H9 (cell line): ENCODE results near the gene TXNL4A. TPM values are rescaled to one million over a fixed set of nuclear protein-coding genes. Genes with fewer than 3 reads are reported as not detected.
A peak's percentile ranks its signal among the peaks of the same experiment; 100 is the strongest.

Source experiments
- DNase-seq: peaks from one replicate; pipeline ENCODE4 v3.0.0-alpha.2; 2017
- H2AFZ ChIP-seq: one replicate; pipeline ENCODE4 v1.6.1; 2013; ENCODE audit warnings: mild to moderate bottlenecking, low read length, control low read depth, moderate library complexity
- H2AK5ac ChIP-seq: 2 replicates; pipeline ENCODE4 v1.6.1; 2013; ENCODE audit warnings: low read length, control low read depth, mixed read lengths; ENCODE audit not compliant: insufficient read length
- H2BK120ac ChIP-seq: one replicate; pipeline ENCODE4 v1.6.1; 2013; ENCODE audit warnings: low read depth, mild to moderate bottlenecking, low read length, control low read depth, inconsistent platforms; ENCODE audit not compliant: poor library complexity, severe bottlenecking
- H2BK12ac ChIP-seq: 2 replicates; pipeline ENCODE4 v1.6.1; 2013; ENCODE audit warnings: low read length, control low read depth, mixed read lengths, low read depth; ENCODE audit not compliant: insufficient read length
- H2BK15ac ChIP-seq: 2 replicates; pipeline ENCODE4 v1.6.1; 2013; ENCODE audit warnings: low read depth, low read length, control low read depth
- H2BK20ac ChIP-seq: one replicate; pipeline ENCODE4 v1.6.1; 2013; ENCODE audit warnings: low read depth, mild to moderate bottlenecking, low read length, control low read depth, inconsistent platforms; ENCODE audit not compliant: poor library complexity, severe bottlenecking
- H2BK5ac ChIP-seq: 2 replicates; pipeline ENCODE4 v1.6.1; 2013; ENCODE audit warnings: low read length, control low read depth, mixed read lengths; ENCODE audit not compliant: insufficient read length
- H3K14ac ChIP-seq: 2 replicates; pipeline ENCODE4 v1.6.1; 2013; ENCODE audit warnings: low read length, control low read depth; ENCODE audit not compliant: insufficient read depth
- H3K18ac ChIP-seq: 2 replicates; pipeline ENCODE4 v1.6.1; 2013; ENCODE audit warnings: low read depth, mild to moderate bottlenecking, mixed read lengths, low read length, control low read depth; ENCODE audit not compliant: insufficient read length
- H3K23ac ChIP-seq: 2 replicates; pipeline ENCODE4 v1.6.1; 2013; ENCODE audit warnings: low read length, control low read depth, mixed read lengths, low read depth; ENCODE audit not compliant: insufficient read length
- H3K23me2 ChIP-seq: 2 replicates; pipeline ENCODE4 v1.6.1; 2013; ENCODE audit warnings: low read depth, mild to moderate bottlenecking, mixed read lengths, low read length, control low read depth; ENCODE audit not compliant: insufficient read length, poor library complexity, severe bottlenecking
- H3K27ac ChIP-seq: 2 replicates; pipeline ENCODE4 v1.5.1; 2013; ENCODE audit warnings: low read length, control low read depth, mixed read lengths, low read depth; ENCODE audit not compliant: insufficient read length
- H3K27me3 ChIP-seq: 2 replicates; pipeline ENCODE4 v1.6.1; 2013; ENCODE audit warnings: low read length, control low read depth, inconsistent platforms; ENCODE audit not compliant: insufficient read depth
- H3K4ac ChIP-seq: 2 replicates; pipeline ENCODE4 v1.6.1; 2013; ENCODE audit warnings: low read depth, mild to moderate bottlenecking, control low read depth, inconsistent platforms, low read length, moderate library complexity
- H3K4me1 ChIP-seq: 2 replicates; pipeline ENCODE4 v1.6.1; 2013; ENCODE audit warnings: low read length, control low read depth, inconsistent platforms; ENCODE audit not compliant: insufficient read depth
- H3K4me2 ChIP-seq: 2 replicates; pipeline ENCODE4 v1.6.1; 2013; ENCODE audit warnings: low read length, control low read depth, mixed read lengths; ENCODE audit not compliant: insufficient read length, insufficient read depth
- H3K56ac ChIP-seq: 2 replicates; pipeline ENCODE4 v1.6.1; 2013; ENCODE audit warnings: low read depth, mild to moderate bottlenecking, mixed read lengths, low read length, control low read depth; ENCODE audit not compliant: insufficient read length
- H3K79me1 ChIP-seq: 2 replicates; pipeline ENCODE4 v1.6.1; 2013; ENCODE audit warnings: low read depth, mild to moderate bottlenecking, moderate library complexity, low read length, control low read depth, inconsistent platforms; ENCODE audit not compliant: insufficient read depth, poor library complexity, severe bottlenecking
- H3K79me2 ChIP-seq: 2 replicates; pipeline ENCODE4 v1.6.1; 2013; ENCODE audit warnings: low read length, control low read depth, inconsistent platforms; ENCODE audit not compliant: insufficient read depth
- H3K9ac ChIP-seq: 2 replicates; pipeline ENCODE4 v1.6.1; 2013; ENCODE audit warnings: low read length, control low read depth, mixed read lengths; ENCODE audit not compliant: insufficient read length; ENCODE audit errors: extremely low read depth
- H3K9me3 ChIP-seq: one replicate; pipeline ENCODE4 v1.6.1; 2013; ENCODE audit warnings: low read depth, low read length, inconsistent platforms; ENCODE audit not compliant: control insufficient read depth
- H3T11ph ChIP-seq: one replicate; pipeline ENCODE4 v1.6.1; 2013; ENCODE audit warnings: mild to moderate bottlenecking, low read length, control low read depth, inconsistent platforms
- H4K20me1 ChIP-seq: one replicate; pipeline ENCODE4 v1.6.1; 2013; ENCODE audit not compliant: control insufficient read depth, insufficient read length, insufficient read depth
- H4K5ac ChIP-seq: 2 replicates; pipeline ENCODE4 v1.6.1; 2013; ENCODE audit warnings: low read depth, mild to moderate bottlenecking, mixed read lengths, low read length, control low read depth; ENCODE audit not compliant: insufficient read length
- H4K8ac ChIP-seq: replicated peaks from 2 replicates; pipeline ENCODE4 v1.6.1; 2013; ENCODE audit warnings: low read length, control low read depth, mixed read lengths, low read depth; ENCODE audit not compliant: insufficient read length
- H4K91ac ChIP-seq: 2 replicates; pipeline ENCODE4 v1.6.1; 2013; ENCODE audit warnings: low read depth, mild to moderate bottlenecking, moderate library complexity, mixed read lengths, low read length, control low read depth; ENCODE audit not compliant: insufficient read length
- H3K27ac Mint-ChIP-seq, 3 experiments: 2 replicates in 2 of 3; 3 replicates in 1 of 3; pipeline ENCODE4 v1.8.0; 2020 to 2021; ENCODE audit warnings: mixed read lengths in 3 of 3, mild to moderate bottlenecking in 1 of 3, moderate library complexity in 1 of 3
- H3K27me3 Mint-ChIP-seq: 2 replicates; pipeline ENCODE4 v1.8.0; 2021; ENCODE audit warnings: low read depth, mild to moderate bottlenecking, moderate library complexity, mixed read lengths
- H3K36me3 Mint-ChIP-seq, 3 experiments: 2 replicates in 2 of 3; 3 replicates in 1 of 3; pipeline ENCODE4 v1.8.0; 2020 to 2021; ENCODE audit warnings: low read depth in 3 of 3, mixed read lengths in 3 of 3; ENCODE audit not compliant: insufficient read depth in 1 of 3
- H3K4me1 Mint-ChIP-seq, 2 experiments: 2 replicates each; pipeline ENCODE4 v1.8.0; 2020; ENCODE audit warnings: mixed read lengths in 2 of 2
- H3K4me3 Mint-ChIP-seq, 2 experiments: 2 replicates in 1 of 2; 3 replicates in 1 of 2; pipeline ENCODE4 v1.8.0; 2020 to 2021; ENCODE audit warnings: mild to moderate bottlenecking in 2 of 2, mixed read lengths in 2 of 2, moderate library complexity in 1 of 2
- H3K9me3 Mint-ChIP-seq, 2 experiments: 2 replicates in 1 of 2; 3 replicates in 1 of 2; pipeline ENCODE4 v1.8.0; 2020; ENCODE audit warnings: mild to moderate bottlenecking in 2 of 2, mixed read lengths in 2 of 2, moderate library complexity in 1 of 2
- WGBS: extraction: QIAGEN DNeasy Blood & Tissue Kit; methylation state at CpG from one replicate; pipeline ENCODE4 v1.1.7; 2013; ENCODE audit warnings: missing lambda C conversion rate, low lambda C conversion rate, mixed read lengths; ENCODE audit not compliant: insufficient read length; ENCODE audit errors: extremely low coverage; 5-methylcytosine and 5-hydroxymethylcytosine counted together
- total RNA-seq: library from RNA; stranded (reverse); gene quantifications from 2 replicates; pipeline ENCODE4 v1.2.1, GENCODE V29; 2021
- TF ChIP-seq, protein P1 (sequence below): fragments of 200-600 bp; sonication (generic); conservative IDR thresholded peaks from 3 replicates; pipeline ENCODE4 v1.8.0; 2021; ENCODE audit warnings: antibody characterized with exemption, mild to moderate bottlenecking

Gene TXNL4A
- total RNA-seq, 1 experiment from 2014 or later, result 163 TPM

DNA sequence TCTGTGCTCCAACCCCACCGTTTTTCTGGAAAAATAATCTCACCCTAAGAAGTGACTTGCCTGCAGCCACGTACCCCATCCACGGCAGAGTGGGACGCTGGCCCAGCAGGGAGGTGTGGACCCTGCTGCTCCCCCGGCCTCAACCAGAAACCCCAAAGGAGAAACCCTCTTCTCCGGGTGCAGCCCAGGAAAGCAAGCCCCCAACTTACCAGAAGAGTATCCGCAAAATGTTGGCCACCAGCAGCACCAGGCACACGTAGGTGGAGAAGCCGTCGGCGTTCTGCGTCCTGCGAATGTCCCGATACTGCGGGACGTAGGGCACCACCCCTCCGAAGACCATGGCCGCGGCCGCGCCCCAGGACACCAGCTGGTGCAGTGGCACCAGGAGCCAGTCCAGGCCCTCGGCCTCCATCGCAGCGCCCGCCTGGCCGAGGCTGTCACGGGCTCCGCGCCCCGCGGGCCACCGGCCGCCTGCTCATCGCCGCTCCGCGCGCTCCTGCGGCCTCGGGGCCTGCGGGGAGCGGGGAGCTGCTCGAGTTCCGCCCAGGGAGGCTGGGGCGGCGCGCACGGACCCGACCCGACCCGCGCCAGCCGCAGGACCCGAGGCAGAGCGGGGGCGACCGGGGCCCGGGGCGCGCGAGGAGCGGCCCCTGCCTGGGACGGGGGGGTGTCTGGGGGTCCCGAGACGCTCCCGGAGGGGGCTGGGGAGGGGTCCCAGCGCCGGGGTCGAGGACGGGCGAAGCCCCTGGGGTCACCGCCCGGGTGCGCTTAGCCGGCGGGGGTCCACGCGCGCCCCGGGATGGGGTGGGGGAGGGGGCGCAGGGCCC is 37.6 kb downstream of the TXNL4A start:
- Histone ChIP-seq H2BK120ac (no peak overlapping the region), H2BK5ac (no peak overlapping the region), H3T11ph (no peak overlapping the region), H3K23ac (no peak overlapping the region), H4K20me1 (no peaks in the 10 kb centered on the region), H3K14ac (0 out of 2 replicates have a peak overlapping the region, but pooled peaks have one; percentile 4), H3K9ac (no peak overlapping the region), H2AFZ (no peak overlapping the region), H3K4ac (no peak overlapping the region), H2BK15ac (no peak overlapping the region), H3K4me1 (no peaks in the 10 kb centered on the region), H3K4me2 (peak overlapping the region; percentile 51), H2BK20ac (no peak overlapping the region), H4K8ac (no peak overlapping the region), H3K79me2 (no peaks in the 10 kb centered on the region), H3K27ac (no peak overlapping the region), H3K23me2 (peaks cover 4% of the 10 kb centered on the region), H2BK12ac (no peak overlapping the region), H3K18ac (no peak overlapping the region), H2AK5ac (no peak overlapping the region), H3K27me3 (peaks cover 15% of the 10 kb centered on the region), H4K5ac (no peak overlapping the region), H3K79me1 (no peaks in the 10 kb centered on the region), H3K9me3 (no peaks in the 10 kb centered on the region), H3K56ac (no peak overlapping the region), H4K91ac (no peak overlapping the region)
- Mint-ChIP-seq H3K4me3 (peak overlapping the region; percentile 63 to 83), H3K9me3 (no peaks in the 10 kb centered on the region), H3K36me3 (peaks cover 0 to 4% (median 0%) of the 10 kb centered on the region in 3 experiments; a peak in 1 of 7 replicates), H3K27me3 (peaks cover 65% of the 10 kb centered on the region), H3K4me1 (peaks cover 17 to 28% of the 10 kb centered on the region in 2 experiments), H3K27ac (no peak overlapping the region)
- WGBS, result no CpG with 5 or more reads among the region's 81 CpGs
- TF ChIP-seq, protein P1, sequence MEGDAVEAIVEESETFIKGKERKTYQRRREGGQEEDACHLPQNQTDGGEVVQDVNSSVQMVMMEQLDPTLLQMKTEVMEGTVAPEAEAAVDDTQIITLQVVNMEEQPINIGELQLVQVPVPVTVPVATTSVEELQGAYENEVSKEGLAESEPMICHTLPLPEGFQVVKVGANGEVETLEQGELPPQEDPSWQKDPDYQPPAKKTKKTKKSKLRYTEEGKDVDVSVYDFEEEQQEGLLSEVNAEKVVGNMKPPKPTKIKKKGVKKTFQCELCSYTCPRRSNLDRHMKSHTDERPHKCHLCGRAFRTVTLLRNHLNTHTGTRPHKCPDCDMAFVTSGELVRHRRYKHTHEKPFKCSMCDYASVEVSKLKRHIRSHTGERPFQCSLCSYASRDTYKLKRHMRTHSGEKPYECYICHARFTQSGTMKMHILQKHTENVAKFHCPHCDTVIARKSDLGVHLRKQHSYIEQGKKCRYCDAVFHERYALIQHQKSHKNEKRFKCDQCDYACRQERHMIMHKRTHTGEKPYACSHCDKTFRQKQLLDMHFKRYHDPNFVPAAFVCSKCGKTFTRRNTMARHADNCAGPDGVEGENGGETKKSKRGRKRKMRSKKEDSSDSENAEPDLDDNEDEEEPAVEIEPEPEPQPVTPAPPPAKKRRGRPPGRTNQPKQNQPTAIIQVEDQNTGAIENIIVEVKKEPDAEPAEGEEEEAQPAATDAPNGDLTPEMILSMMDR, result no peak
- DNase-seq, result peak; percentile 42
